Measurements from ENCODE around the gene CYB5R2.

Gene CYB5R2

GRCh38 chr11:7637447-7638157 is 35.7 kb downstream of the CYB5R2 start:
- no peak for TF ChIP-seq CTCF (IDR thresholded peaks at IDR 0.05; ENCODE audit: low read depth, low read length)
- no peak overlapping the region for H3K4me3 ChIP-seq (ENCODE audit: low read depth, low read length)
- in situ Hi-C loops (cut with HindIII; ENCODE audit: low sequenced_read_pairs), result no loop called here
- peak; percentile 16 for DNase-seq (ENCODE audit: low read depth, low spot score)

- in situ Hi-C loops (cut with HindIII; ENCODE audit: low sequenced_read_pairs), result no loop called here
- no peak for TF ChIP-seq CTCF (IDR thresholded peaks at IDR 0.05; ENCODE audit: low read depth, low read length)
- H3K4me3 ChIP-seq (ENCODE audit: low read depth, low read length), result no peak overlapping the region
- no peak for DNase-seq (ENCODE audit: low read depth, low spot score)
These were observed 37.0 kb downstream of the CYB5R2 start for GRCh38 chr11:7636350-7636749.

GRCh38 chr11:7635708-7636107 is 37.6 kb downstream of the CYB5R2 start:
- in situ Hi-C loops (cut with HindIII; ENCODE audit: low sequenced_read_pairs), result no loop called here
- TF ChIP-seq CTCF (IDR thresholded peaks at IDR 0.05; ENCODE audit: low read depth, low read length), result no peak
- no peak for DNase-seq (ENCODE audit: low read depth, low spot score)
- H3K4me3 ChIP-seq (ENCODE audit: low read depth, low read length), result no peak overlapping the region

- in situ Hi-C loops (cut with HindIII; ENCODE audit: low sequenced_read_pairs), result no loop called here
- TF ChIP-seq CTCF (IDR thresholded peaks at IDR 0.05; ENCODE audit: low read depth, low read length), result no peak
- H3K4me3 ChIP-seq (ENCODE audit: low read depth, low read length), result no peak overlapping the region
- no peak for DNase-seq (ENCODE audit: low read depth, low spot score)
These were observed 38.2 kb downstream of the CYB5R2 start for GRCh38 chr11:7635137-7635536.

GRCh38 chr11:7632211-7632610 is 41.1 kb downstream of the CYB5R2 start:
- no peak for TF ChIP-seq CTCF (IDR thresholded peaks at IDR 0.05; ENCODE audit: low read depth, low read length)
- in situ Hi-C loops (cut with HindIII; ENCODE audit: low sequenced_read_pairs), result no loop called here
- no peak for DNase-seq (ENCODE audit: low read depth, low spot score)
- no peak overlapping the region for H3K4me3 ChIP-seq (ENCODE audit: low read depth, low read length)

- DNase-seq (ENCODE audit: low read depth, low spot score), result no peak
- no peak overlapping the region for H3K4me3 ChIP-seq (ENCODE audit: low read depth, low read length)
- no peak for TF ChIP-seq CTCF (IDR thresholded peaks at IDR 0.05; ENCODE audit: low read depth, low read length)
- in situ Hi-C loops (cut with HindIII; ENCODE audit: low sequenced_read_pairs), result no loop called here
These were observed 43.3 kb downstream of the CYB5R2 start for GRCh38 chr11:7630002-7630401.
